C1 segment of cervical spinal cord (tissue), 14 donors: ENCODE data around the gene PRR36.
A peak's percentile ranks its signal among the peaks of the same experiment; 100 is the strongest.
"Not testable (repeated sequence)": the region's sequence is repeated elsewhere in the genome, so short reads cannot be mapped to it uniquely, and the experiment has no call there.

Experiments
- DNase-seq, 14 donors: peaks; one replicate each; lab custom pipeline; 2025; lab: John Stamatoyannopoulos, UW

The PRR36 gene

GRCh38 chr19:7860714-7861618, 13.2 kb downstream of the PRR36 start:
- peak in 4 of 14 donors; percentile 12 to 92 (median 34) for DNase-seq

- no peak for DNase-seq
Observed at GRCh38 chr19:7859831-7860713, 14.1 kb downstream of the PRR36 start.

GRCh38 chr19:7859087-7859486, 15.1 kb downstream of the PRR36 start:
- DNase-seq = not testable (repeated sequence)

- peak in 1 of 14 donors; percentile 60 for DNase-seq
Observed at GRCh38 chr19:7858109-7858770, 15.9 kb downstream of the PRR36 start.

- peak in 1 of 14 donors; percentile 47 for DNase-seq
Observed at GRCh38 chr19:7857727-7858108, 16.5 kb downstream of the PRR36 start.

- DNase-seq = no peak
Observed at GRCh38 chr19:7856679-7857663, 17.2 kb downstream of the PRR36 start.

- no peak for DNase-seq
Observed at GRCh38 chr19:7856109-7856591, 18.0 kb downstream of the PRR36 start.

GRCh38 chr19:7855426-7856108, 18.6 kb downstream of the PRR36 start:
- no peak for DNase-seq

GRCh38 chr19:7853770-7854128, 20.4 kb downstream of the PRR36 start:
- DNase-seq = no peak

- peak in 11 of 14 donors; percentile 21 to 76 (median 54) for DNase-seq
Observed at GRCh38 chr19:7852851-7853769, 21.1 kb downstream of the PRR36 start.

GRCh38 chr19:7851623-7852500, 22.3 kb downstream of the PRR36 start:
- peak in 13 of 14 donors; percentile 11 to 90 (median 79) for DNase-seq

GRCh38 chr19:7850945-7851622, 23.1 kb downstream of the PRR36 start:
- no peak for DNase-seq

GRCh38 chr19:7850000-7850813, 24.0 kb downstream of the PRR36 start:
- peak in 5 of 14 donors; percentile 7 to 66 (median 25) for DNase-seq

GRCh38 chr19:7849631-7849999, 24.6 kb downstream of the PRR36 start:
- DNase-seq = no peak

GRCh38 chr19:7848779-7849457, 25.3 kb downstream of the PRR36 start:
- DNase-seq = peak in 8 of 14 donors; percentile 6 to 53 (median 23)

- DNase-seq = no peak
Observed at GRCh38 chr19:7847664-7848063, 26.5 kb downstream of the PRR36 start.
